Body of pancreas (tissue), 4 donors: Measurements from ENCODE around the gene LPP. TPM values are rescaled to one million over a fixed set of nuclear protein-coding genes. Genes with fewer than 3 reads are reported as not detected.

Experiments
- ATAC-seq: fragments of 150-250 bp; one replicate; pipeline ENCODE4 v1.9.1; 2016
- DNase-seq, 4 donors: peaks; one replicate each; pipeline ENCODE4 v3.0.0-alpha.2; 2019
- H3K27ac ChIP-seq, 4 donors: fragments of 200-600 bp; sonication (generic); 1 replicate in 3 of 4; 2 replicates in 1 of 4; pipeline versions ENCODE4 v1.5.1 to v1.6.1; 2016 to 2019; ENCODE audit warnings: mild to moderate bottlenecking in 1 of 4, mixed read lengths in 1 of 4, moderate library complexity in 1 of 4
- H3K27me3 ChIP-seq, 2 donors: fragments of 200-600 bp; sonication (generic); one replicate each; pipeline ENCODE4 v1.6.0; 2016; ENCODE audit warnings: mild to moderate bottlenecking in 1 of 2
- H3K36me3 ChIP-seq, 2 donors: fragments of 200-600 bp; sonication (generic); replicated peaks in 1 of 2; 2 replicates each; pipeline ENCODE4 v1.5.1; 2016; ENCODE audit warnings: low read depth in 2 of 2; ENCODE audit not compliant: insufficient read depth in 1 of 2
- H3K4me1 ChIP-seq: fragments of 200-600 bp; sonication (generic); one replicate; pipeline ENCODE4 v1.6.0; 2016
- H3K4me3 ChIP-seq, 2 donors: fragments of 200-600 bp; sonication (generic); 1 replicate in 1 of 2; 2 replicates in 1 of 2; pipeline ENCODE4 v1.5.1; 2016 to 2019
- H3K9me3 ChIP-seq, 3 donors: fragments of 200-600 bp; sonication (generic); 1 replicate in 2 of 3; 2 replicates in 1 of 3; pipeline ENCODE4 v1.5.1; 2016
- CTCF ChIP-seq, 7 experiments: fragments of 450-650 bp in 4 of 7; fragments of 200-600 bp in 3 of 7; sonication (generic) in 3 of 7; IDR thresholded peaks; one replicate each; pipeline ENCODE4 v1.5.1; 2016 to 2019; ENCODE audit warnings: antibody characterized with exemption in 7 of 7
- POLR2A ChIP-seq, 3 donors: fragments of 450-650 bp; IDR thresholded peaks; one replicate each; pipeline ENCODE4 v1.6.1; 2016; ENCODE audit warnings: antibody characterized with exemption in 3 of 3, mild to moderate bottlenecking in 2 of 3
- WGBS, 2 donors: methylation state at CpG; one replicate each; pipeline ENCODE4 v1.1.5; 2017; 5-methylcytosine and 5-hydroxymethylcytosine counted together
- intact Hi-C: fragments of 100-400 bp; cut with DNase I; formaldehyde crosslinking; loops from one replicate; pipeline ENCODE4 v1.15.1; 2023
- total RNA-seq, 2 donors: library from RNA; depleted of rRNA; stranded (reverse); fragments of >200 nt; gene quantifications; one replicate each; pipeline ENCODE4 v1.1.0, GENCODE V29; 2016

Gene LPP
- total RNA-seq, 2 donors from 2014 or later, result 60.6 to 65.1 TPM

GRCh38 chr3:188663839-188664238 lies 509.9 kb downstream of the LPP start:
- no peak overlapping the region for H3K27ac ChIP-seq
- H3K4me1 ChIP-seq, result peaks cover 15% of the 10 kb centered on the region
- DNase-seq, result no peak
- WGBS, 2 donors, result 88 to 95% methylated on average over 4 to 5 of the region's 5 CpGs
- intact Hi-C loops, result no loop called here
- ATAC-seq, result no peak
- no peaks in the 10 kb centered on the region for H3K36me3 ChIP-seq
- no peaks in the 10 kb centered on the region for H3K27me3 ChIP-seq
- no peak overlapping the region for H3K4me3 ChIP-seq
- TF ChIP-seq POLR2A (IDR thresholded peaks at IDR 0.05), result no peak
- TF ChIP-seq CTCF (IDR thresholded peaks at IDR 0.05), result no peak
- H3K9me3 ChIP-seq, result no peaks in the 10 kb centered on the region

- H3K4me3 ChIP-seq, result no peak overlapping the region
- H3K27ac ChIP-seq, result no peak overlapping the region
- 77 to 87% methylated on average over 3 of the region's 3 CpGs for WGBS, 2 donors
- ATAC-seq (no peak), DNase-seq (peak in 1 of 4 donors; percentile 8)
- no peaks in the 10 kb centered on the region for H3K9me3 ChIP-seq
- no peak for TF ChIP-seq POLR2A (IDR thresholded peaks at IDR 0.05)
- peak in 3 of 7 experiments; percentile 5 to 34 (median 20) for TF ChIP-seq CTCF (IDR thresholded peaks at IDR 0.05)
- peaks cover 8% of the 10 kb centered on the region for H3K4me1 ChIP-seq
- no peaks in the 10 kb centered on the region for H3K27me3 ChIP-seq
- no peaks in the 10 kb centered on the region for H3K36me3 ChIP-seq
- intact Hi-C loops, result no loop called here
Measured at GRCh38 chr3:188664795-188665194, 510.8 kb downstream of the LPP start.

GRCh38 chr3:188667926-188668325 lies 514.0 kb downstream of the LPP start:
- no peak for TF ChIP-seq POLR2A (IDR thresholded peaks at IDR 0.05)
- no peak for TF ChIP-seq CTCF (IDR thresholded peaks at IDR 0.05)
- DNase-seq (no peak), ATAC-seq (no peak)
- no peaks in the 10 kb centered on the region for H3K36me3 ChIP-seq
- intact Hi-C loops, result no loop called here
- no peaks in the 10 kb centered on the region for H3K9me3 ChIP-seq
- H3K4me3 ChIP-seq, result no peak overlapping the region
- no peaks in the 10 kb centered on the region for H3K4me1 ChIP-seq
- 90 to 95% methylated on average over 2 of the region's 2 CpGs for WGBS, 2 donors
- no peak overlapping the region for H3K27ac ChIP-seq
- H3K27me3 ChIP-seq, result no peaks in the 10 kb centered on the region

GRCh38 chr3:188670446-188670845 lies 516.5 kb downstream of the LPP start:
- Histone ChIP-seq H3K27me3 (no peaks in the 10 kb centered on the region), H3K36me3 (no peaks in the 10 kb centered on the region), H3K27ac (no peak overlapping the region), H3K4me1 (no peaks in the 10 kb centered on the region), H3K9me3 (no peaks in the 10 kb centered on the region), H3K4me3 (no peak overlapping the region)
- 94 to 96% methylated on average over 5 of the region's 5 CpGs for WGBS, 2 donors
- ATAC-seq (no peak), DNase-seq (no peak)
- intact Hi-C loops, result no loop called here
- TF ChIP-seq CTCF (IDR thresholded peaks at IDR 0.05) (no peak), POLR2A (IDR thresholded peaks at IDR 0.05) (no peak)

- Histone ChIP-seq H3K9me3 (no peaks in the 10 kb centered on the region), H3K4me3 (no peak overlapping the region), H3K4me1 (no peaks in the 10 kb centered on the region), H3K36me3 (no peaks in the 10 kb centered on the region), H3K27me3 (no peaks in the 10 kb centered on the region), H3K27ac (no peak overlapping the region)
- intact Hi-C loops, result no loop called here
- DNase-seq, result no peak
- 61 to 73% methylated on average over 4 of the region's 4 CpGs for WGBS, 2 donors
- ATAC-seq, result no peak
- TF ChIP-seq POLR2A (IDR thresholded peaks at IDR 0.05), result no peak
- no peak for TF ChIP-seq CTCF (IDR thresholded peaks at IDR 0.05)
Measured at GRCh38 chr3:188671971-188672370, 518.0 kb downstream of the LPP start.
